Right forelimb (tissue), 1 donor: ENCODE data around the gene SNX25.

Source experiments
- DNase-seq: peaks from one replicate; pipeline ENCODE4 v3.0.0-alpha.2; 2018

SNX25 gene

DNA sequence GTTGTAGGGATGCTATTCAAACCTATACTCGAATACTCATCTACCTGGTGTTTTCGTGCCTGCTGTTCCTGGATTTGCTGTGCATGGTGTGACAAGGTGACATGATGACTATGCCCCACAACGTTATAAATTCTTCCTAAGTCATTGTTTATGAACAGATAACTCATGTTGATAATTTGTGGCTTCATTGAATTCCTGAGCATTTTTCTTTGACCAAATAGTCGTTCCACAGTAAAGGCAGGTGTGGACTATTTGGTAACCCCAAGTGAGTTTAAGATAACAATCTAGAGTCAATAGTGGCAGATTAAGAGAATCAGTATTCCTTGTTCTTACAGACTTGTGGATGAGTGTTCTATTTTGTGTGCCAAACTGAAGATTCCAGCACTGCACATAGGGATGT lies 59.9 kb downstream of the SNX25 start:
- DNase-seq, result no peak

DNA sequence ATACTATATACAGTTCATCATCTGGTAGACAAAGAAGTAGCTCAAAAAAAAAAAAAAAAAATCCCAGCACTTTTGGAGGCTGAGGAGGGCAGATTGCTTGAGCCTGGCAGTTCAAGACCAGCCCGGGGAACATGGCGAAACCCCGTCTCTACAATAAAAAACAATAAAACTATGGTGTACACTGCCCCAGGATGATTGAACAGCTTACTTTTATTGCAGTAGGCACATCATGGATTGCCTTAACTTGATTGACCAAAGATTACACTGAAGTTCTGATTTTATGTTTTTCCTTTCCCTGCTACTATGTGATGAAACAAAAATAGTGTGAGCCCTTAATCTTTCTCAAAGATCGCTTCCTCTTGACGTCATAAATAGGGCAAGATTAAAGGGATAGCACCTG lies 60.6 kb downstream of the SNX25 start:
- DNase-seq, result no peak

DNA sequence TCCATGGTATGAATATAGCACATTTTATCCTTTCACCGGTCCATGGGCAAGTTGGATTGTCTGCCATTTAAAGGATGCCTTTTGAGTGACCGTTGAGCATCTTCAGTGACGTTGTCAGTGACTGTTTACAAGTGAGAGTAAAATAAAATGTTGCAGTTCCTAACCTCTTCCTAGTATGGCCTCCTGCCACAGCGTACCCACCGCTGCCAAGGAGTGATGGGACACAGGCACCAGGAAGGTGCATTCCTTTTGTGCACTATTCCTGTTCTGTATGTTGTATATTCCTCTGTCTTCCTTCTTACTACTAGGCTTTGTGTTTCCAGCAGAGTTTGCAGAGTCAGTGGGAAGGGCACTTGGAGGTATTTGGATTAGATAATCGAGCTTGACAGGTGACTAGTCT lies 61.5 kb downstream of the SNX25 start:
- DNase-seq, result no peak

DNA sequence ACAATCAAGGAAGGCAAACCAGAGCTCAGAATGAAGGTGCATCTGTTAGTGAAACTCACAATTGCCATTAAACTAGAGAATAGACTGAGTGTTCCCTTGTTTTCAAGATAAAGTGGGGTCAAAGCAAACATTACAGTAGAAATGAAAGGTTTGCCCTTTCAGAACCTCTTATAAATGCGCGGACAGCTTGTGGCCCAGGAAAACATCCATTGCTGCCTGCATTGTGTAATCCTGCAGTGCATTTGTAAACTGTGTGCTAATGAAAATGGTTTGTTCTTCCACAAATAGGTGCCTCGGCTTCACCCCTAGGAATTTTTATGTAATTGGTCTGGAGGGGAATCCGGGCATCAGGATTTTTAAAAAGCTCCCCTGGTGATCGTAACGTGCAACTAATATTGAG lies 62.8 kb downstream of the SNX25 start:
- no peak for DNase-seq

DNA sequence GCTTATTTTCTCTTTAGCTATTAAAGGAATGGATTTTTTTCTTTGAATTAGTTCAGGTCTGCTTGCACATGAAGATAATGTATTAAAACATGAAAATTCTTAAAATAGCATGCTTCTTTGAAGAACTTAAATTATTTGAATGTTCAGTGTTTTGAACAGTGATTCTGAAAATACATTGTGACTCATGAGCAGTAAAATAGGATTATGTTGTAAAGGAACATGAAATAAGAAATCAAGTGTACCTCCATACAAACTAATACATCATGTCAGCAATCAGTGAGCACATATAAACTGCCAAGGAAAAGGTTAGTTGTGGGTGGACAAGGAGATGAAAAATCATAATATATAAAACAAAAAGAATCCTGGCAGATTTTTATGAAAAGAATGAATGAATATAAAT lies 66.1 kb downstream of the SNX25 start:
- no peak for DNase-seq

DNA sequence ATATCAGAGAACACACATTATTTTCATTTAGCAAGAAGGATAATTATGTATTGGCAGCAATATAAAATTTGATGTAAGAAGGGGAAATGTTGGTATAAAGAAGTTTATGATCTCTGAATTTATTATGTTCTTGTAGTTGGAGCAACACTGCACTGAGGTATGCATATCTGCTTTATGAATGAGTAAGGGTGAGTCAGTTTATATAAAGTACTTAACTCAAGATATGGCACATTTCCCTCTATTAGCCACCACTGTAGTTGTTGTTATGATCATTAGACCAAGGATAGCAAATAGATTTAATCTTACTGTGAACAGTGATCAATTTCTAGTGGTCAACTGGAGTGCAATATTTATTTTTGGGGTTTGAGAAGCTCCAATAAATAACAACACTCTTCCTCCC lies 66.6 kb downstream of the SNX25 start:
- DNase-seq, result no peak

DNA sequence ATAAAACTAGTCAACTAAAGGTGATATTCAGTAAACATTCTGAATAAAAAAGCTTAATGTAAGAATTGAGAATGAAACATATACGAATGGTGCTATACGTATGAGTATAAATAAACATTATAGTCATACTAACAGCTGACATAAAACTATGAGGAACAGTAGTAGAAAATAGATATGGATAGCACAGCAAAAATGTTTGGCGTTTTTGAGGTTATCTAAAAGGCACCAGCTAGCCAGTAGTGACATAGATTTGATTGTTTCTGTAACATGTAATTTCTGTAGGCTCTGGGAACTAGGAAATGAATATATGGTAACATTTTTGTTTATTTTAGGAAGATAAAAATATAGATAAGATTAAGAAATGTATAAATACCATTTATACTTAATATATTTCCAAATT lies 69.3 kb downstream of the SNX25 start:
- no peak for DNase-seq

DNA sequence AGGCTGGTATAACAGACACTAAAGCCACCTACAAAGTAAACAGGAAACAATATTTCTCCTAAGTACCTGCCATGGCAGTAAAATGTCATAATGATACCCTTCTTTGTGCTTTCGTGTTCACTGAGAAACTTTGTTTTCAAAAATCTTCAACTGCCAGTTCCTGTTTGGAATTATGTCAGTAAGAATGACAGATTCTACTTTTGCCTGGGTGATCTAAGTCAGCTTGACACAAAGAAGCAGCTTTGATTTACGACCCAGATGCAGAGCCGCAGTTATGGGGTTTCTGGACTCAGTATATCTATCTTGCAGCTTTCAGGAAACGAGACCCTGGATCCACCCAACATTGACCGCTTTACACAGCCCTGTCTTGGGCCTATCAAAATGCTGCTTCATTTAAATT lies 71.2 kb downstream of the SNX25 start:
- no peak for DNase-seq

DNA sequence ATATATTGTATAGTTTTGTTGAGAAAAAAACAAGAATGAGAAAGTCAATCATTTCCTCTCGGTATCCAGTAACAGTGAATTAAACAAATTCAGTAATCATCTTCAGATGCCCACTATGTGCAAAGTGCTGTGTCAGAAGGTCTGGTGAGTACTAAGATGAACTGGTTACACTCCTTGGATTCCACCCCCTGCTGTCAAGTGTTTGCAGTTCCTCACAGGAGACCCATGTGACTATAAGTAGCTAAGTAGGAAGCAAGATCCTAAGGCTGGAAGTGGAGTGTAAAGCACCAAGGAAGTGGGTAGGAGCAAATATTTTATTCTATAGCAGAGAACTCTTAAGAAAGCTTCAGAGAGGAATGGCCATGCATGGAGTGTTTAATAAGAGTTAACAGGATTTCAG lies 73.6 kb downstream of the SNX25 start:
- no peak for DNase-seq

DNA sequence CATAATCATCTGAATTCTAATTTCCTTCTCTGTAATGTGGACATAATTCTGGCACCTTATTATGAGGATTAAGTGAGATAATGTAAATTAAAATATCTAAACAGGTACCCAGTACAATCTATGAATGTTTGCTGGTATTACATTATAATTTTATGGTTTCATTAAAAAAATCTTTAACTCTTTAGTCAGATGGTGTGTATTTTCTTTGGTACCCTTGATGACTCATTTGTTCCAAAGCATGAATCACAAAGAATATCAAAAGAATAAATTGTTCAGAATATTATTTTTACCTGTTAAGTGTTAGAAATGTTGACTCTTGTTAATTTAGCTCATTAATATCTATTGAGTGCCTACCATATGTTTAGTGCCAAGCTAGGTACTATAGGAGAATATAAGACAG lies 74.3 kb downstream of the SNX25 start:
- no peak for DNase-seq

DNA sequence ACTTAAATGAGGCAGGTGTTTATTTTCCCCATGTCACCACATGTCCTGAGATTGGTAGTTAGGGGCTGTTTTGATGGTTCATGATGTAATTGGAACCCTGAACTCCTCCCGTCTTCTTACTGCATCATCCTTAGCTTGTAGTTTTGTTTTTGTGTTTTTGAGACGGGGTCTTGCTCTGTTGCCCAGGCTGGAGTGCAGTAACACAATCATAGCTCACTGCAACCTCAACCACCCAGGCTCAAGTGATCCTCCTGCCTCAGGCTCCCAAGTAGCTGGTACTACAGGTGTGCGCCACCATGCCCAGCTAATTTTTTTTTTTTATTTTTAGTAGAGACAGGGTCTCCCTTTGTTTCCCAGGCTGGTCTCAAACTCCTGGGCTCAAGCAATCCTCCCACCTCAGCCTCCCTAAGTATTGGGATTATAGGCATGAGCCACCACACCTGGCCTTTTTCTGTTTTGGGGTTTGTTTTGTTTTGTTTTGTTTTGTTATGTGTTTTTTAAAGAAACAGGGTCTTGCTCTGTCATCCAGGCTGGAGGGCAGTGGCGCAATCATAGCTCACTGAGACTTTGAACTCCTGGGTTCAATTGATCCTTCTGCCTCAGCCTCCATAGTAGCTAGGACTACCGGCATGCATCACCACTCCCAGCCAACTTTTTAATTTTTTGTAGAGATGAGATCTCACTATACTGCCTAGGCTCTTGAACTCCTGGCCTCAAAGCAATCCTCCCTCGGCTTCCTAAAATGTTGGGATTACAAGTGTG lies 76.4 kb downstream of the SNX25 start:
- DNase-seq, result no peak

DNA sequence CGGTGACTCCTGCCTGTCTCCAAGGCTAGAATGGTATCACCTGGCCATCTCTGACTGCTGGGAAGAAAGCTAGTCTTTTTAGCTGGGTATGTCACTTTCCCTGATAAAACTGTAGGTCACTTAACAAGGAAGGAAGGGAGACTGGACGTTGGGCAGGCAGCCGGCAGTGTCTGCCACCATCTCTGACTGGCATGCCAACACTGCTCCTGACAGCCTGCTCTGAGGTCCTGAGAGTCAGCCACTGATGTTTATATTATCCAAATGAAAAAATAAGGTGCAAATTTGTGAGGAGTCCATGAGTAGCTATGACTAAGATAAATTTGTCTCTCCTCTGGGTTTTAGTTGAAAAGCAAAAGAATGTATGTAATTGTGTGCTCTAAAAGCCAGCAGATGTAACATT lies 77.2 kb downstream of the SNX25 start:
- DNase-seq, result no peak

DNA sequence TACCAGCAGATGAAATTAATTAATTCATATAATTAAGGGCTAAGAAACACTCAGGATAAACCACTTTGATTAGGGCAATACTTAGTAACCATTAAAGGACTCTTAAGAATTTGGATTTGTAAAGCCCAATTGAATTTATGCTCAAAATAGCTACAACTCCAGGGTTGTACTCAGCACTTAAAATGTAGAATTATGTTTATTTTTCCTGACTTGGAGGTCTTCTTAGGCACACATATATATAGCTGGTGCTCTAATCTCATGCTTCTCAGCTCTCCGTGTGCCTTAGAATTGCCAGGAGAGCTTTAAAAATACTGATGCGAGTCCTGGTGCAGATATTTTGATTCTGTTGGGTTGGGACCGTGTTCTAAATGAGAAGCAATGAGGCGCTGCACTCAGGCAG lies 77.6 kb downstream of the SNX25 start:
- DNase-seq, result no peak

DNA sequence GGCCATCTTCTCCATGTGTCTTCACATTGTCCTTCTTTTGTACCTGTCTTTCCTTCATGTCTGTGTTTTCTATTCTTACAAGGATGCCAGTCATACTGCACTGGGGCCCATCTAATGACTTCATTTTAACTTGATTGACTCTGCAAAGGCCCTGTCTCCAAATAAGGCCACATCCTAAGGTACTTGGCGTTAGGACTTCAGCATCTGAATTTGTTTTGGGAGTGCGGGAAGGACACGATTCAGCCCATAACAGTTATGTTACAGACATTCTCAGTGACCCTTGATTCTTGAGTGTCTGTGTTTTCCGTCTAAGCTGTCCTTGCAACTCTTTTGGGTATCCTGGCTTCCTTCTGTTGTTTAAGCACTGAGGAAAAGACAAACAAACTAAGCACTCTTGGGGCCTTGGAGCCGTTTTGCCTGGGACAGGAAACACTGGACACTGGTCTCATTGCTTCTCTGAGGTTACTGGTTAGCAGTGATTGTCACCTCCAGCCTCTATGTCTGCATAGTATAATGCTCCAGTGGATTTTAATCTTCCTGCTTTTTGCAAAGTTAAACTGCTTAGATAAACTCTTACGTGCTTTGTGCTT lies 80.7 kb downstream of the SNX25 start:
- DNase-seq, result no peak

DNA sequence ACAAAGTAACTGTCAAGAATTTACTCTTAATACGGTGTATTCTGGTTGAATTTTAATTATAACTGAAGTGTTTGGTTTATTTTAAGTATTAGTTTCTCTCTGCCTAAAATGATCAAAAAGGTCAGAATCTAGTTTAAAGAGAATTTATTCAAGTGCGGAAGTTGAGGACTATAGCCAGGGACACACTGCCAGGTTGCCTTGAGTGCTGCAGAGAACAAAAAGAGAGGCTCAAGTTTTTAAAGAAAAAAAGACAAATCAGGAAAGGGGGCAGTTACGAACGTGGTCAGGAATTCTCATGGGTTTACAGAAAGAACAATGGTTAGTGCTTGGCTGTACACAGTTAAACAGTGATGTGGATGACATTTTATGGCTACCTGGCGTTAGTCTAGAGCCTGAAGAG lies 81.3 kb downstream of the SNX25 start:
- DNase-seq, result no peak

DNA sequence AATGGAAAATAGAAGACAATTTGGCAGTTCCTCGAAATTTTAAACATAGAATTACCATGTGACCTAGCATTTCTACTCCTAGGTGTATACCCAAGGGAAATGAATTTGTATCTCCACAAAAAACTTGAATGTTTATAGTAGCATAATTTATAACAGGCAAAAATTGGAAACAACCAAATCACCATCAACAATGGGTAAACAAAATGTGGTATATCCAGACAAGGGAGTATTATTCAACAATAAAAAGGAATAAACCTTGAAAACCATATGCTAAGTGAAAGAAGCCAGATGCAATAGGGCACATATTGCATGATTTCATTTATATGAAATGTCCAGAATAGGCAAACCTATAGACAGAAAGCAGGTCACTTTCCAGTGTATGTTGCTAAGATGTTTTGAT lies 83.8 kb downstream of the SNX25 start:
- no peak for DNase-seq

DNA sequence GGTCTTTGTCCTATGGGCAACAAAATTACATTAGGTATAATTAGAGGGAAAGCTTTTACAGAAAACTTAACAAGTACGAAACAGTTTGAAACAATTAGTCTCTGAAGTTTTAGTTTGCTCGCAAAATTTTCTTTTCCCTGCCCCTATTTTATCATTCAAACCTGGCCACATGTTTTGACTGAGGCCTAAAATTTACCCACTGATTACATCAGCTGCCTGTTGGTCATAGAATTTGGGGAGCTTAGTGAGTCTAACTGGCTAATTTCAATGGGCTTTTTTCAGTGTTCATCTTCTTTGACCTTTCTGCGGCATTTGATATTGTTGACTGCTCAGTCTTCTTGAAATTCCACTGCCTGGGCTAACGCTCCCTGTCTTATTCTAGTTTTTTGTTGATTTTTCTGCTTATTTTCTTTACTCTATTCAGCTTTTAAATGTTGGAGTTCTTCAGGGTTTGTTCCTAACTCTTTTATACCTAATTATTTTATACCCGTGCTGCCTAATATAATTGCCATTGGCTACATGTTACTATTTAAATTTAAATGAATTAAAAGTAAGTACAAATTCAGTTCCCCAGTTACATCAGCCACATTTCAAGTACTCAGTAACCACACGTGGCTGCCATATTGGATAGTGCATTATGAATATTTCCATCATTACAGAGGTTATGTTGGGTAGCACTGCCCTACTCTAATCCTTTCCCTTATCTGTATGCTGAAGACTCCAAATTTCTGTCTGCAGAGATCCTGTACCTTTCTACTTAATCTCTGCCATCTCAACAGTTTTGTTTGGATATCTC lies 87.5 kb downstream of the SNX25 start:
- no peak for DNase-seq

DNA sequence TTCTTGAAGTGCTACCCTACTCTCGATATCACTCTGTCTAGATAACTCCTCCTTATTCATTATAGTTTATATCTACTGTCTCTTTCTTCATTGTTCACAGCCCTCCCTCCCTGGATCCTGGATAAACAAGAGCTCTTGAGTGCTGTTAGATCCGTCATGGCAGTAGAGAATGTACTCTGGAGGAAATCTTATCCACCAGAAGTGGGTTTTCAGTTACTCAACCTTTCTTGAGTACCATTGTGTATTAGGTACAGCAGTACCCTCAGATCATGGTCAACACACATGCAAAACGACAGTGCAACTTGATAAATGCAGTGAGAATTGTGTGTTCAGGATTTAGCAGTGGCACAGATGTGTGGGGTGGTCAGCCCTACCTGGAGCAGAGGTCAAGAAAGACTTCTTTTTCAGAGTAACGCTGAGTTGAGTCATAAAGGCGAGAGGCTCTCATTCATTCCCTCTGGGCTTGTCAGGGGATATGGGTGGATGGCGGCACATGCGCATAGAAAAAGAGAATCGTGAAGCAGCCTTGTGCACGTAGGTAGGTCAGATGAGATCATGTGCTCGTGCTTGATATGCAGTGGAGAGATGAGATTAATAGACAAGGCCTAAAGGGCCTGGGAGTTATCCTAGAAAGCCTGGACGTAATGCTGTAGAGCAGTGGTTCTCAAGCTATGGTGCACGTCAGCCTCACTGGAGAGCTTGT lies 89.5 kb downstream of the SNX25 start:
- no peak for DNase-seq

DNA sequence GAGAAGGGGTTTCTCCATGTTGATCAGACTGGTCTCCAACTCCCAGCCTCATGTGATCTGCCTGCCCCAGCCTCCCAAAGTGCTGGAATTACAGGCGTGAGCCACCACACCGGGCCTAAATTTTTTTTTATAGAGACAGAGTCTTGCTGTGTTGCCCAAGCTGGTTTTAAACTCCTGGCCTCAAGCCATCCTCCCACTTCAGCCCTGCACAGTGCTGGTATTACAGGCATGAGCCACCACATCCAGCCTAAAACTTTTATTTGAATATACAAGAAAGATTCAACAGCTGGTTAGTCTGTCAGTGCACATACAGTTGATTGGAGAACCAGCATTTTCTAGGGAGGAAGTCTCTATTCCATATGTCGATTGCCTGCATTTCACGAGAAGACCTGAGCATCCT lies 95.1 kb downstream of the SNX25 start:
- no peak for DNase-seq

DNA sequence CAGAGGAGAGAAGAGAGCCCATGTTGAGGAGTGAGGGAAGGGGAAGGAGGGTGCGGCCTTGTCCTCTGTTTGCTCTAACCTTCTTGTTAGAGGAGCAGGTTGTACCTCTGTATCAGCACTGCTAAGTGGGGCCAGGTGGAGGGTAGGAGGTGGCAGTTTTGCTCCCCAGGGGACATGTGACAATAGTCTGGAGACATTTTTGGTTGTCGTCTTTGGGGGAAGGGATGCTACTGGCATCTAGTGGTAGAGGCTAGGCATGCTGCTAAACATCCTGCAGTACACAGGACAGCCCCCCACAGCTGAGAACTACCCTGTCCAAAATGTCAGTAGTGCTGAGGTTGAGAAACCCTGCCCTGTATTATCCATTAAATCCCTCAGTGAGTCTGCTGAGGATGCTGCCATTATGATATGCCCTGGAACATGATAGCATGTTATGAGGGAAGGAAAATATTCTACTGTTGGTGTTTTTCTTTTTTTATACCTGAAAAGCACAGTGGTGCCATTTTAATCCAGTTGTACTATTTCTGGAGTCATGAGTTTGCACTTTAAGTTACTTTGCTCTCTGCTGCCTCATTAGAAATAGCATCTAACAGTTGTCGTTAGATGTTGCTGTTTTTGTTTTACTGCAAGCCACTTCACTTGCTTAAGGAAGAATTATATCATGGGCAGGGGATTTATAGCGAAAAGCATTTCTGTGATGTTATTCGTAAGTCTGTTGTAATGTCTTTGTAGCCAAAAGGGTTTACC lies 95.7 kb downstream of the SNX25 start:
- no peak for DNase-seq

DNA sequence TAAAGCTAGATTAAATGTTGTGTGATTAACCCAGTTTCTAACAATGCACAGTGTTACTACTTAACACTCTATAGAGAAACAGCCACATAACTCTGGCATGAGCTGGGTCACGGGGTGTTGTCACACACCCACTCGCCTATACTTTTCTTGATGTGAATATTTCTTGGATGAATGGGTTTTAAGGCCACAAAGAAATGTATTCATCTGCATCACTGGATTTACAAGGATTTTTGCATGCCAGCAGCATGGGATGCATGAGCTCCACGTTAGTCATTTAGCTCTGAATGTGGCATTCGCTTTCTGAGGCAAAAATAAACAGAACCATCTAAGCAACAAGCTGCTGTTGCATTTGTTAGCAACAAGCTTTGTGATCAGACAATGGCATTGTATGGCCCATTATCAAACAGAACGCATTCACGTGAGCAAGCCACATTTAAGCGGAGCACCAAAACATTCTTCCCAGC lies 96.6 kb downstream of the SNX25 start:
- no peak for DNase-seq

DNA sequence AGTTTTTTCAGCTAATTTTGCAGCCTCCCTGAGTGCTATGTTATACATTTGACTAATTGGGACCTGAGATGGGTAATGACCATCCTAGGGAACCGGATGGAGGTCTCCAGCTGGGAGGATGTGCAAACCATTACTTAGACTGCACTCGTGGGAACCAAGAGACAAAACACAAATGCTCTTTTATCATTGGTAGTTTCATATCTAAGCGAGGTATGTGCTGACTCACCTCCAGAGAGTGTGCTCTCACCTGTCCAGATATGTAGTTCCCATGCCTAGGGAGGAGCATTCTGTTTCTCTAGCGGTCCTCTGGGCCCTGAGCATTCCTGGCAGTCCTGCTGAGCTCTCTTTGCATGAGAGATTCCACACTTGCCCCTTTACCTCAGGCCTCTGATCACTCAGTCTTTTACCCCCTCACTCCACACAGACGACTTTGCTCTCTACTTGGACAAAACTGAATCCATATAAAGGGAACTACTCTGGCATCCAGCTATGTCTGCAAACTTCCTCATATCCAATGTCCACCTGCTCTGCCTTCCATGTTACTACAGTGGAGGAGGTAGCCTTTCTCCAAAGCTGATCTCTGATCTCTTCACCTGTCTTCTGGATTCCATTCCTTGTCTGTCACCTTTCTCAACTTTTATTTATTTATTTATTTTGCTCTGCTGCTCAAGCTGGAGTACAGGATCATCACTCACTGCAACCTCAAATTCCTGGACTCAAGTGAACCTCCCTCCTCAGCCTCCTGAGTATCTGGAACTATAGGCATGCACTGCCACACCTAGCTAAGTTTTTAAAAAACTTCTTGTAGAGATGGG lies 97.9 kb downstream of the SNX25 start:
- no peak for DNase-seq
